Peyer's patch (tissue), 4 donors: ENCODE results near the gene LGALS7B. TPM values are rescaled to one million over a fixed set of nuclear protein-coding genes. Genes with fewer than 3 reads are reported as not detected.
A peak's percentile ranks its signal among the peaks of the same experiment; 100 is the strongest.
"Not testable (repeated sequence)": the region's sequence is repeated elsewhere in the genome, so short reads cannot be mapped to it uniquely, and the experiment has no call there.

ENCODE experiments used
- DNase-seq, 3 donors: peaks; one replicate each; pipeline ENCODE4 v3.0.0-alpha.2; 2017 to 2019
- H3K27ac ChIP-seq, 4 donors: fragments of 200-600 bp; sonication (generic); one replicate each; pipeline ENCODE4 v1.5.1; 2016 to 2019
- H3K27me3 ChIP-seq, 2 donors: fragments of 200-600 bp; sonication (generic); one replicate each; pipeline ENCODE4 v1.5.1; 2019
- H3K36me3 ChIP-seq, 3 donors: fragments of 200-600 bp; sonication (generic); one replicate each; pipeline ENCODE4 v1.5.1; 2016 to 2019
- H3K4me1 ChIP-seq, 4 donors: fragments of 200-600 bp; sonication (generic); one replicate each; pipeline ENCODE4 v1.5.1; 2016 to 2019
- H3K4me3 ChIP-seq, 4 donors: fragments of 200-600 bp; sonication (generic); 1 replicate in 3 of 4; 2 replicates in 1 of 4; pipeline ENCODE4 v1.5.1; 2016 to 2019; ENCODE audit warnings: mild to moderate bottlenecking in 1 of 4
- H3K9me3 ChIP-seq, 4 donors: fragments of 200-600 bp; sonication (generic); one replicate each; pipeline ENCODE4 v1.5.1; 2016 to 2019; ENCODE audit warnings: mild to moderate bottlenecking in 1 of 4
- POLR2A ChIP-seq, 2 donors: fragments of 450-650 bp; IDR thresholded peaks; one replicate each; pipeline ENCODE4 v1.5.1; 2017; ENCODE audit warnings: antibody characterized with exemption in 2 of 2, mild to moderate bottlenecking in 2 of 2, moderate library complexity in 2 of 2
- total RNA-seq, 4 donors: library from RNA; depleted of rRNA; stranded (reverse); fragments of >200 nt; gene quantifications; one replicate each; pipeline ENCODE4 v1.1.0, GENCODE V29; 2016
- TF ChIP-seq, protein P1 (sequence below), 6 experiments: fragments of 450-650 bp in 4 of 6; fragments of 200-600 bp in 2 of 6; sonication (generic) in 1 of 6; IDR thresholded peaks; one replicate each; pipeline ENCODE4 v1.5.1; 2017 to 2019; ENCODE audit warnings: antibody characterized with exemption in 6 of 6, mild to moderate bottlenecking in 3 of 6, moderate library complexity in 1 of 6

LGALS7B gene
- total RNA-seq, 4 donors from 2014 or later, result not detected

GRCh38 chr19:38807374-38808098, 18.5 kb downstream of the LGALS7B start:
- not testable (repeated sequence) for H3K27me3 ChIP-seq, H3K4me3 ChIP-seq, H3K9me3 ChIP-seq, H3K4me1 ChIP-seq, DNase-seq
- Histone ChIP-seq H3K36me3 (peaks cover 0 to 47% (median 0%) of the 10 kb centered on the region in 3 donors), H3K27ac (peak overlapping the region in 2 of 4 donors; percentile 26 to 49)
- peak in 1 of 2 donors; percentile 28 for TF ChIP-seq POLR2A (IDR thresholded peaks at IDR 0.05)

GRCh38 chr19:38808741-38809140, 19.7 kb downstream of the LGALS7B start:
- H3K27me3 ChIP-seq, result no peaks in the 10 kb centered on the region
- TF ChIP-seq, protein P1, sequence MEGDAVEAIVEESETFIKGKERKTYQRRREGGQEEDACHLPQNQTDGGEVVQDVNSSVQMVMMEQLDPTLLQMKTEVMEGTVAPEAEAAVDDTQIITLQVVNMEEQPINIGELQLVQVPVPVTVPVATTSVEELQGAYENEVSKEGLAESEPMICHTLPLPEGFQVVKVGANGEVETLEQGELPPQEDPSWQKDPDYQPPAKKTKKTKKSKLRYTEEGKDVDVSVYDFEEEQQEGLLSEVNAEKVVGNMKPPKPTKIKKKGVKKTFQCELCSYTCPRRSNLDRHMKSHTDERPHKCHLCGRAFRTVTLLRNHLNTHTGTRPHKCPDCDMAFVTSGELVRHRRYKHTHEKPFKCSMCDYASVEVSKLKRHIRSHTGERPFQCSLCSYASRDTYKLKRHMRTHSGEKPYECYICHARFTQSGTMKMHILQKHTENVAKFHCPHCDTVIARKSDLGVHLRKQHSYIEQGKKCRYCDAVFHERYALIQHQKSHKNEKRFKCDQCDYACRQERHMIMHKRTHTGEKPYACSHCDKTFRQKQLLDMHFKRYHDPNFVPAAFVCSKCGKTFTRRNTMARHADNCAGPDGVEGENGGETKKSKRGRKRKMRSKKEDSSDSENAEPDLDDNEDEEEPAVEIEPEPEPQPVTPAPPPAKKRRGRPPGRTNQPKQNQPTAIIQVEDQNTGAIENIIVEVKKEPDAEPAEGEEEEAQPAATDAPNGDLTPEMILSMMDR (IDR thresholded peaks at IDR 0.05), result no peak
- no peak for TF ChIP-seq POLR2A (IDR thresholded peaks at IDR 0.05)
- peak overlapping the region in 1 of 4 donors; percentile 50 for H3K27ac ChIP-seq
- H3K9me3 ChIP-seq, result no peaks in the 10 kb centered on the region
- H3K4me3 ChIP-seq, result peak overlapping the region in 2 of 4 donors; percentile 17 to 67
- peaks cover 0 to 8% (median 0%) of the 10 kb centered on the region in 4 donors for H3K4me1 ChIP-seq
- peaks cover 0 to 37% (median 0%) of the 10 kb centered on the region in 3 donors for H3K36me3 ChIP-seq
- DNase-seq, result no peak

DNA sequence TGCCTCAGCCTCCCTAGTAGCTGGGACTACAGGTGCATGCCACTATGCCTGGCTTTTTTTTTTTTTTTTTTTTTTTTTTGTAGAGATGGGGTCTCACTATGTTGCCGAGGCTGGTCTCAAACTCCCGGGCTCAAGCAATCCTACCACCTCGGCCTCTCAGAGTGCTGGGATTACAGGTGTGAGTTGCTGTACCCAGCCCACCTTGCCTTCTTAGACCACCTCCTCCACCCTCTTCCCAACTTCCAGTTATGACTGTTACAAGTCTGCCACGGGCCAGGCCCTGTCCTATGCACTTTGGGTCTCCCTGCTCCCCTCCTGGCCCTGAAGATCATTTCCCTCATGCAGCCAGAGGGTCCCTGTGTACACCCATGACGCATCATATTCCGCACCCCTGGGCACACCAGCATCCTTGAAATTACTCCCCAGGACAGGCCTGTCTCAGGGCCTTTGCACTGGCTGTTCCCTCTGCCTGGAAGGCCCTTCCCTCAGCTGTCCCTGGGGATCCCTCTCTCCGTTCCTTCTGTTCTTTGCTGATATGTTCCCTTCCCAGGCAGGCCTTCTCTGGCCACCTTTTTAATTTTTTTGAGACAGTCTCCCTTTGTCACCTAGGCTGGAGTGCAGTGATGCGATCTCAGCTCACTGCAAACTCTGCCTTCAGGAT, 20.7 kb downstream of the LGALS7B start:
- Histone ChIP-seq H3K27me3 (no peaks in the 10 kb centered on the region), H3K4me1 (peaks cover 0 to 8% (median 0%) of the 10 kb centered on the region in 4 donors), H3K4me3 (peak overlapping the region in 2 of 4 donors; percentile 64 to 67), H3K36me3 (peaks cover 0 to 27% (median 0%) of the 10 kb centered on the region in 3 donors), H3K27ac (peak overlapping the region in 1 of 4 donors; percentile 70), H3K9me3 (no peaks in the 10 kb centered on the region)
- TF ChIP-seq, protein P1 (IDR thresholded peaks at IDR 0.05), result no peak
- TF ChIP-seq POLR2A (IDR thresholded peaks at IDR 0.05), result no peak
- no peak for DNase-seq

- Histone ChIP-seq H3K27ac (peak overlapping the region in 3 of 4 donors; percentile 79 to 97 (median 88)), H3K4me3 (peak overlapping the region in 3 of 4 donors; percentile 37 to 67 (median 64))
Observed at GRCh38 chr19:38812009-38812840, 23.2 kb downstream of the LGALS7B start.

GRCh38 chr19:38812841-38813320, 23.9 kb downstream of the LGALS7B start, which contains the start of gene LGALS4:
Gene LGALS4 (minus strand): TSS chr19:38812945. CDS start chr19:38812886, 59 bp downstream.
- H3K27ac ChIP-seq, result peak within 1 kb of the TSS in 3 of 4 donors; percentile 79 to 97 (median 88)
- H3K9me3 ChIP-seq, result no peaks in the 10 kb centered on the region
- TF ChIP-seq, protein P1 (IDR thresholded peaks at IDR 0.05), result peak in 1 of 6 experiments; percentile 16
- peak; percentile 97 for TF ChIP-seq POLR2A (IDR thresholded peaks at IDR 0.05)
- DNase-seq, result peak in 2 of 3 donors; percentile 93
- H3K4me3 ChIP-seq, result peak within 1 kb of the TSS in 3 of 4 donors; percentile 37 to 67 (median 64)
- H3K4me1 ChIP-seq, result peaks cover 0 to 17% (median 2%) of the 10 kb centered on the region in 4 donors
- H3K36me3 ChIP-seq, result peaks cover 0 to 22% (median 0%) of the 10 kb centered on the region in 3 donors
- no peaks in the 10 kb centered on the region for H3K27me3 ChIP-seq

More at GRCh38 chr19:38812009-38812840, 23.2 kb downstream of the LGALS7B start:
- no peak for TF ChIP-seq POLR2A (IDR thresholded peaks at IDR 0.05)
- TF ChIP-seq, protein P1 (IDR thresholded peaks at IDR 0.05), result no peak
- Histone ChIP-seq H3K36me3 (peaks cover 0 to 18% (median 0%) of the 10 kb centered on the region in 3 donors), H3K27me3 (no peaks in the 10 kb centered on the region), H3K4me1 (peaks cover 0 to 13% (median 2%) of the 10 kb centered on the region in 4 donors), H3K9me3 (no peaks in the 10 kb centered on the region)
- DNase-seq, result peak in 1 of 3 donors; percentile 64
